Esophagus (tissue), 2 donors: ENCODE results near the gene WFIKKN1. TPM values are rescaled to one million over a fixed set of nuclear protein-coding genes. Genes with fewer than 3 reads are reported as not detected.
A peak's percentile ranks its signal among the peaks of the same experiment; 100 is the strongest.

Experiments
- H3K27ac ChIP-seq, 2 donors: one replicate each; pipeline ENCODE4 v1.5.1; 2013; ENCODE audit warnings: low read depth in 2 of 2, mild to moderate bottlenecking in 2 of 2, inconsistent platforms in 1 of 2, low read length in 1 of 2, moderate library complexity in 1 of 2
- H3K27me3 ChIP-seq, 2 donors: one replicate each; pipeline ENCODE4 v1.6.1; 2013; ENCODE audit warnings: low read length in 2 of 2, control low read depth in 1 of 2, mild to moderate bottlenecking in 1 of 2; ENCODE audit not compliant: insufficient read depth in 2 of 2, control insufficient read depth in 1 of 2
- H3K36me3 ChIP-seq, 2 donors: one replicate each; pipeline ENCODE4 v1.6.1; 2013; ENCODE audit warnings: low read length in 1 of 2; ENCODE audit not compliant: control insufficient read depth in 2 of 2, insufficient read depth in 2 of 2
- H3K4me1 ChIP-seq, 2 donors: one replicate each; pipeline ENCODE4 v1.6.1; 2013; ENCODE audit warnings: low read length in 1 of 2; ENCODE audit not compliant: control insufficient read depth in 2 of 2, insufficient read depth in 2 of 2
- H3K4me3 ChIP-seq, 2 donors: one replicate each; pipeline ENCODE4 v1.5.1; 2013; ENCODE audit warnings: low read length in 2 of 2, mild to moderate bottlenecking in 2 of 2, low read depth in 1 of 2, moderate library complexity in 1 of 2
- H3K9me3 ChIP-seq, 2 donors: one replicate each; pipeline ENCODE4 v1.6.1; 2013; ENCODE audit warnings: mild to moderate bottlenecking in 2 of 2, low read depth in 1 of 2, low read length in 1 of 2, moderate library complexity in 1 of 2; ENCODE audit not compliant: control insufficient read depth in 2 of 2, insufficient read depth in 1 of 2
- WGBS, 2 donors: extraction: QIAGEN DNeasy Blood & Tissue Kit; methylation state at CpG; one replicate each; pipeline ENCODE4 v1.1.7; 2013; 5-methylcytosine and 5-hydroxymethylcytosine counted together
- polyA plus RNA-seq, 2 donors: library from polyadenylated mRNA; stranded (reverse); fragments of 200-250 nt; gene quantifications; one replicate each; pipeline ENCODE4 v1.2.3, GENCODE V29; 2013
- donor health status: healthy with polysubstance abuse.
- donor health status: Bipolar disorder and iron deficiency.

Gene WFIKKN1
- polyA plus RNA-seq, 2 donors, result 0.11 to 1.5 TPM

DNA sequence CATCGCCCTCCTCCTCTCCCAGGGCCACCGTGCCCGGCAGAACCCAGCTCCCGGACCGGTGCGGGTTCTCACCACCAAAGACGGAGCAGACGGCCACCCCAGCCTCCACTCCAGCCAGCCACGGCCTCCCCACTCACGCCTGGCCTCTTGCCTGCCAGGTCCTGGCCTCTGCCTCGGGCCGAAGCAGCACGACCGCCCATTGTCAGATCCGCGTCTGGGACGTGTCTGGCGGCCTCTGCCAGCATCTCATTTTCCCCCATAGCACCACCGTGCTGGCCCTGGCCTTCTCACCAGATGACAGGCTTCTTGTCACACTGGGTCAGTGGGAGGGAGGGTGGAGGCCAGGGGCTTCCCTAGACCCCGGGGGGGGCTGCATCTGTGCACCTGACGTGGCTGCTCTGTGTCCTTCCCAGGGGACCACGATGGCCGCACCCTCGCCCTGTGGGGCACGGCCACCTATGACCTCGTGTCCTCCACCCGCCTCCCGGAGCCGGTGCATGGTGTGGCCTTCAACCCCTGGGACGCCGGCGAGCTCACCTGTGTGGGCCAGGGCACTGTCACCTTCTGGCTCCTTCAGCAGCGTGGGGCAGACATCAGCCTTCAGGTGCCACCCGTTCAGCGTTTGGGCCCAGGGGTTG, 30.5 kb downstream of the WFIKKN1 start:
- Histone ChIP-seq H3K27me3 (no peaks in the 10 kb centered on the region), H3K4me1 (peaks cover 0 to 3% of the 10 kb centered on the region in 2 donors), H3K9me3 (no peaks in the 10 kb centered on the region), H3K27ac (peak overlapping the region; percentile 28 to 38), H3K4me3 (peak overlapping the region in 1 of 2 donors; percentile 12), H3K36me3 (peaks cover 0 to 15% of the 10 kb centered on the region in 2 donors)
- WGBS, 2 donors, result 56 to 63% methylated on average over 35 of the region's 35 CpGs

DNA sequence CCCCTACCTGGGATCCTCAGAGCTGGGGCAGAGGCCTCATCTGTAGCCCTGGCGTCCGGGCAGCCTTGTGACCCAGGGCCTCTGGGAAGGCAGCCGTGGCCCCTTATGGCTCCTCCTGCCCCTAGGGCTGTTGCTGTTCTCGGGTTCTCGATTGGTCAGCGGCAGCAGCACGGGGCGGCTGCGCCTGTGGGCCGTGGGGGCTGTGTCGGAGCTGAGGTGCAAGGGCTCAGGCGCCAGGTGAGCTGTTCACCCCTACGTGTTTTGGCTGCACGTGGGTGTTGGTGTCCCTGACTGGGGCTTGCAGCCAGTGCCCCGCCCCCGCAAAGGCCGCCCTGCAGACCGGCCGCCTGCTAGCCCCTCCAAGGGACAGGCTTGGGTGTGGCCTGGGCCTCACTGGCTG, 31.3 kb downstream of the WFIKKN1 start:
- no peaks in the 10 kb centered on the region for H3K9me3 ChIP-seq
- H3K4me3 ChIP-seq, result no peak overlapping the region
- H3K27ac ChIP-seq, result no peak overlapping the region
- WGBS, 2 donors, result 91 to 94% methylated on average over 19 of the region's 19 CpGs
- H3K4me1 ChIP-seq, result peaks cover under 1 to 6% of the 10 kb centered on the region in 2 donors
- H3K27me3 ChIP-seq, result no peaks in the 10 kb centered on the region
- peaks cover 0 to 15% of the 10 kb centered on the region in 2 donors for H3K36me3 ChIP-seq

DNA sequence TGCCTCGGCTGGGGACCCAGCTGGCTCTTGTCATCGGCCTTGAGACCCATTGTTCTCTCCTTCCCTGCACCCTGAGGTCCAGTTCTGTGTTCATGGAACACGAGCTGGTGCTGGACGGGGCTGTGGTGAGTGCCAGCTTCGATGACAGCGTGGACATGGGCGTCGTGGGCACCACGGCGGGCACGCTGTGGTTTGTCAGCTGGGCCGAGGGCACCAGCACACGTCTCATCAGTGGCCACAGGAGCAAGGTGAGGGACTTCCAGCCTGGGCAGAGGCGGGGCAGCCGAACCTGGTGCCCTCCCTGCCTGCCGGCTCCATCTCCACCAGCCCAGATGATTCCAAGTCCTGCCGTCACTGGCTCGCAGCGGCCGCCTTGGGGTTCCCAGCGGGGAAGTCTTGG, 31.8 kb downstream of the WFIKKN1 start:
- Histone ChIP-seq H3K4me1 (peaks cover 5 to 10% of the 10 kb centered on the region in 2 donors), H3K27me3 (no peaks in the 10 kb centered on the region), H3K9me3 (no peaks in the 10 kb centered on the region), H3K27ac (no peak overlapping the region), H3K4me3 (no peak overlapping the region), H3K36me3 (peaks cover 0 to 15% of the 10 kb centered on the region in 2 donors)
- WGBS, 2 donors, result 92 to 93% methylated on average over 20 to 21 of the region's 21 CpGs

DNA sequence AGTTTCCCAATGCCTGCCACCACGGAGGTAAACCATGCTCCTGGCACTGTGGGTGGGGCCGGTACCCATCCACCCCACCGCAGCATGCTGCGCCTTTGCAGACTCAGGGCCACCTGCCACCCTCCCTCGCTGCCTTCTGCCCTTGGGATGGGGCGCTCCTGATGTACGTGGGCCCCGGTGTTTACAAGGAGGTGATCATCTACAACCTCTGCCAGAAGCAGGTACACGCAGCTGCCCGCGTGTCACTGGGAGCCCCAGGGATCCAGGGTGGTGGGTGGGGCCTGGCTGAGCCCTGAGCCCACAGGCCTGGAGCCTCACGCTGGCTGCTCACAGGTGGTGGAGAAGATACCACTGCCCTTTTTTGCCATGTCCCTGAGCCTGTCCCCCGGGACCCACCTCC, 35.8 kb downstream of the WFIKKN1 start:
- Histone ChIP-seq H3K4me3 (no peak overlapping the region), H3K9me3 (no peaks in the 10 kb centered on the region), H3K27me3 (no peaks in the 10 kb centered on the region), H3K27ac (no peak overlapping the region), H3K4me1 (peaks cover 12 to 19% of the 10 kb centered on the region in 2 donors), H3K36me3 (peaks cover 11 to 29% of the 10 kb centered on the region in 2 donors)
- 75 to 84% methylated on average over 13 of the region's 13 CpGs for WGBS, 2 donors

DNA sequence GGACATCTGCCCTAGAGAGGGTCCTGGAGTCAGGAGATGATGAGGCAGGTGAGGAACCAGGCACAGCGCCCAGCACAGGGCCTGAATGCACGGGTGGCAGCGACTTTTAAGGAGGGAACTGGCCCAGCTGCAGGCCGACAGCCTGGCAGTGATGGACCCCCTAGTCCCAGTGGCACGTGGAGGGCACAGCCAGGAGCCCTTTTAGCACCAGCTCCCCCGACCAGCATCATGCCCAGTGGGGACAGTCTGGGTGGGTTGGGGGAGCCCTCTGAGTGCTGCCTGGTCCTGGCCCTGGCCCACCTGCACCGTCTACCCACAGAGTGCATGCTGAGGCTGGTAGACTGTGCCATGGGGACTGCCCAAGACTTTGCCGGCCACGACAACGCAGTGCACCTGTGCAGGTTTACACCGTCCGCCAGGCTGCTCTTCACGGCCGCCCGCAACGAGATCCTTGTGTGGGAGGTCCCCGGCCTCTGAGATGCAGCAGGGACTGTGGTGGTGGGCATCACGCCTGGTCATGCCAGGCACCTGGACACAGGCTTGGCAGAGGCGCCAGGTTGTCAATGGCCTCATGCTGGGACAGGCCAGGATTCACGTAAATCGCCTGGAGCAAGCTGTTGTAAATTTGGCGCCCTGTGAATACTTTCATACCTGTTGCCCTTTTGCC, 36.5 kb downstream of the WFIKKN1 start:
- Histone ChIP-seq H3K27ac (peak overlapping the region; percentile 58 to 70), H3K27me3 (no peaks in the 10 kb centered on the region), H3K4me3 (no peak overlapping the region), H3K4me1 (peaks cover 12 to 19% of the 10 kb centered on the region in 2 donors), H3K9me3 (no peaks in the 10 kb centered on the region), H3K36me3 (peaks cover 16 to 34% of the 10 kb centered on the region in 2 donors)
- WGBS, 2 donors, result 63 to 79% methylated on average over 22 of the region's 22 CpGs

DNA sequence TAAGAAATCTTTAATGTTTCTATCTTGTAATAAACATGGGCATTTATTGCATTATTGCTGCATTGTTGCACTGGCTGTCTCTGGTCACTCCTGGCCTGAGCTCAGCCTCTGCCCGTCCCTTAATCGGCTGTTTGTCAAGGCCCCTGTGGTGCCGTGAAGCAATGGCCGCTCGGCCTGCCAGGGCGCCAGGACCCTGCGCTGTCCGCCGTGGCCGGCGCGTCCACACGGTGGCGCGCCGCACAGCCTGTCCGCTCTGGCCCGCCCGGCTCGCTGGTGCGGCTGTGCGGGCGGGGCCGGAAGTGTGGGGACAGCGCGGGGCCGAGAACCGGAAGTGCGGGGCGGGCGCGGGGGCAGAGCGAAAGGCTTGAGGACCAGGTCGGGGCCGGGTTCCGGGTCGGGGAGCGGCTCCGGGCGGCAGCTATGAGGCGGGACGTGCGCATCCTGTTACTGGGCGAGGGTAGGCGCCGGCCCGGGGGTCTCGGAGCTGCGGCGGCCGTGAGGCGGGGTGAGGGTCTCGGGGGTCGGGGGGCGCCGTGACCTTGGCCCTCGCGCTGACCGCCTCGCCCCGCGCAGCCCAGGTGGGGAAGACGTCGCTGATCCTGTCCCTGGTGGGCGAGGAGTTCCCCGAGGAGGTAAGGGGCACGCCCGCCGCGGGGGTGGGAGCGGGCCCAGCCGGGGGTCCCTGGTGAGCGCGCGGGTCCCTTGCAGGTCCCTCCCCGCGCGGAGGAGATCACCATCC, 37.2 kb downstream of the WFIKKN1 start, which contains the start of gene RHOT2:
TSS of gene RHOT2 (plus strand) at position 353 of the 739 bp plus-strand sequence. CDS start at position 421, 68 bp downstream.
- H3K27me3 ChIP-seq, result no peaks in the 10 kb centered on the region

DNA sequence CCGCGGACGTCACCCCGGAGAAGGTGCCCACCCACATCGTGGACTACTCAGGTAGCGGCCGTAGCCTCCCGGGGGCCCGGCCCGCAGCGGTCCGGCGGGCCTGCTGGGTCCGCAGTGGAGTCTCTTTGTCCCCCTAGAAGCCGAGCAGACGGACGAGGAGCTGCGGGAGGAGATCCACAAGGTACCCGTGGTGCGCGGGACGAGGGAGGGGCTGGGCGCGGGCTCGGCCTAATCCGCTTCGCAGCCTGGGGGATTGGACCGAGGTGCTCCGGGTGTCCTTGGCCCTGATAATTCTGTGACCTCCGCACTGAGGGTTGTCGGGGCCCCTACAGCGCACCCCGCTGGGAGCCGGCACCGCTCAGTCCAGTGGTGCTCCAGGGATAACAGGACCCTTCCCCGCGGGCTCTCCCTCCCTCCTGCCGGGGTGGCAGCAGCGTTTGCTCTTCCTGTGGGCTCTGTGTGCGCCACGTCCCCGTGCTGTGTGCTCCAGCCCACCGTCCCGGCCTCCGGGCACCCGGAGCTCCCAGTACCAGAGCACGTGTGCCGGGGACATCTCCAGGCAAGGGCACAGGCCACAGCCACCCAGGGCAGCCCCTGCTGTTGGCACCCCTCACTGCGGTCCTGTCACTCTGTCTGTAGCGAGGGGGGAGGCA, 37.9 kb downstream of the WFIKKN1 start:
- Histone ChIP-seq H3K27ac (peak overlapping the region; percentile 70 to 87), H3K4me1 (peaks cover 12 to 24% of the 10 kb centered on the region in 2 donors), H3K9me3 (no peaks in the 10 kb centered on the region), H3K27me3 (no peaks in the 10 kb centered on the region), H3K4me3 (peak overlapping the region; percentile 67 to 88), H3K36me3 (peaks cover 20 to 48% of the 10 kb centered on the region in 2 donors)
- 7 to 8% methylated on average over 48 to 50 of the region's 50 CpGs for WGBS, 2 donors

More for the DNA sequence above, 37.2 kb downstream of the WFIKKN1 start, which contains the start of gene RHOT2:
- Histone ChIP-seq H3K4me3 (peak within 1 kb of the TSS; percentile 67 to 88), H3K4me1 (peaks cover 12 to 24% of the 10 kb centered on the region in 2 donors), H3K27ac (peak within 1 kb of the TSS; percentile 70 to 87), H3K36me3 (peaks cover 20 to 41% of the 10 kb centered on the region in 2 donors), H3K9me3 (no peaks in the 10 kb centered on the region)
- 1% methylated on average over 49 to 78 of the region's 78 CpGs for WGBS, 2 donors

DNA sequence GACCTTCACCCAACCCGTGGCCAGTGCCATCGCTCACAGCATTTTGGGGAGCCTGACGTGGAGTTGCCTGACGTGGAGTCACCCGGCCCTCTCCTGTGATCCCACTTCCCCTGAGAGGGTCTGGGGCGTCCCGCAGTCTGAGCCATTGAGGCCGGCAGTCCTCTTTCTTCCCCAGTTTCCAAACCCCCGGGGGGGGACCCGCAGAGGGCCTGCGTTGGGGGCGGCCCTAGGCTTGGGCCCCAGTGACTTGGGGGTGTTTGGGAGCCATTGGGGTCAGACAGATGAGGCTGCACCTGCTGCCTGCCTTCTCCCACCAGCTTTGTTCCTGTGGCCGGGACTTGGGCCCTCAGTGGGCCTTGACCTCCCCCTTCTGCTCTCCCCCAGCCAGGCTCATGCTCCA, 38.9 kb downstream of the WFIKKN1 start:
- Histone ChIP-seq H3K36me3 (peaks cover 20 to 55% of the 10 kb centered on the region in 2 donors), H3K9me3 (no peaks in the 10 kb centered on the region), H3K27ac (no peak overlapping the region), H3K4me3 (no peak overlapping the region), H3K4me1 (peaks cover 12 to 24% of the 10 kb centered on the region in 2 donors), H3K27me3 (no peaks in the 10 kb centered on the region)
- 92 to 95% methylated on average over 13 of the region's 13 CpGs for WGBS, 2 donors
